Vagina (tissue), 2 donors: ENCODE measurements around the gene FKBP10. TPM values are rescaled to one million over a fixed set of nuclear protein-coding genes. Genes with fewer than 3 reads are reported as not detected.

Experiments used
- DNase-seq, 2 donors: peaks; one replicate each; pipeline ENCODE4 v3.0.0-alpha.2; 2017; ENCODE audit errors: extremely low spot score in 2 of 2
- H3K27ac ChIP-seq: fragments of 200-600 bp; sonication (generic); one replicate; pipeline ENCODE4 v1.5.1; 2019
- H3K27me3 ChIP-seq: fragments of 200-600 bp; sonication (generic); one replicate; pipeline ENCODE4 v1.5.1; 2019
- H3K36me3 ChIP-seq, 2 donors: fragments of 200-600 bp; sonication (generic); one replicate each; pipeline ENCODE4 v1.5.1; 2017 to 2019
- H3K4me1 ChIP-seq: fragments of 200-600 bp; sonication (generic); one replicate; pipeline ENCODE4 v1.5.1; 2019
- H3K4me3 ChIP-seq, 2 donors: fragments of 200-600 bp; sonication (generic); 1 replicate in 1 of 2; 2 replicates in 1 of 2; pipeline ENCODE4 v1.5.1; 2016 to 2019
- H3K9me3 ChIP-seq: fragments of 200-600 bp; sonication (generic); one replicate; pipeline ENCODE4 v1.5.1; 2019
- CTCF ChIP-seq, 3 experiments: fragments of 450-650 bp in 2 of 3; fragments of 200-600 bp in 1 of 3; sonication (generic) in 1 of 3; IDR thresholded peaks; one replicate each; pipeline ENCODE4 v1.5.1; 2017 to 2019; ENCODE audit warnings: antibody characterized with exemption in 3 of 3, mild to moderate bottlenecking in 2 of 3, moderate library complexity in 2 of 3
- POLR2A ChIP-seq, 2 donors: fragments of 450-650 bp; IDR thresholded peaks; one replicate each; pipeline ENCODE4 v1.6.1; 2017; ENCODE audit warnings: antibody characterized with exemption in 2 of 2, mild to moderate bottlenecking in 2 of 2, moderate library complexity in 2 of 2
- POLR2AphosphoS5 ChIP-seq, 2 donors: sonication (generic); formaldehyde crosslinking; IDR thresholded peaks; one replicate each; pipeline ENCODE4 v1.9.0; 2017; ENCODE audit warnings: antibody characterized with exemption in 2 of 2, mild to moderate bottlenecking in 2 of 2, low read depth in 1 of 2; ENCODE audit not compliant: insufficient read depth in 1 of 2
- intact Hi-C: fragments of 100-400 bp; cut with DNase I; formaldehyde crosslinking; loops from one replicate; pipeline ENCODE4 v1.15.1; 2023
- small RNA-seq: library from RNA; depleted of rRNA; stranded (forward); fragments of <200 nt; gene quantifications from one replicate; pipeline ENCODE3, GENCODE V24; 2016
- total RNA-seq: library from RNA; depleted of rRNA; stranded (reverse); fragments of >200 nt; gene quantifications from one replicate; pipeline ENCODE4 v1.2.3, GENCODE V29; 2016

FKBP10 gene
- total RNA-seq, 1 donor from 2014 or later = 53.5 TPM

- no peak for DNase-seq
- H3K4me3 ChIP-seq = no peak overlapping the region
- intact Hi-C loops = no loop called here
- H3K4me1 ChIP-seq = peaks cover 8% of the 10 kb centered on the region
- no peaks in the 10 kb centered on the region for H3K9me3 ChIP-seq
- H3K27ac ChIP-seq = no peak overlapping the region
- TF ChIP-seq CTCF (IDR thresholded peaks at IDR 0.05) (no peak), POLR2A (IDR thresholded peaks at IDR 0.05) (no peak), POLR2AphosphoS5 (IDR thresholded peaks at IDR 0.05; ENCODE audit: insufficient read depth in 1 of 2, low read depth in 1 of 2) (no peak)
- H3K36me3 ChIP-seq = peaks cover 0 to 48% of the 10 kb centered on the region in 2 donors
- no peaks in the 10 kb centered on the region for H3K27me3 ChIP-seq
Observed at GRCh38 chr17:41868568-41868967, 55.8 kb downstream of the FKBP10 start.

- DNase-seq = no peak
- Histone ChIP-seq H3K4me1 (no peaks in the 10 kb centered on the region), H3K9me3 (no peaks in the 10 kb centered on the region), H3K4me3 (no peak overlapping the region), H3K36me3 (peaks cover 0 to 56% of the 10 kb centered on the region in 2 donors), H3K27ac (no peak overlapping the region), H3K27me3 (no peaks in the 10 kb centered on the region)
- intact Hi-C loops = no loop called here
- TF ChIP-seq CTCF (IDR thresholded peaks at IDR 0.05) (no peak), POLR2AphosphoS5 (IDR thresholded peaks at IDR 0.05; ENCODE audit: insufficient read depth in 1 of 2, low read depth in 1 of 2) (no peak), POLR2A (IDR thresholded peaks at IDR 0.05) (no peak)
Observed at GRCh38 chr17:41869426-41869825, 56.6 kb downstream of the FKBP10 start.

- Histone ChIP-seq H3K9me3 (no peaks in the 10 kb centered on the region), H3K4me1 (no peaks in the 10 kb centered on the region), H3K27me3 (no peaks in the 10 kb centered on the region), H3K27ac (no peak overlapping the region), H3K4me3 (no peak overlapping the region), H3K36me3 (peaks cover 0 to 61% of the 10 kb centered on the region in 2 donors)
- no peak for TF ChIP-seq CTCF (IDR thresholded peaks at IDR 0.05)
- TF ChIP-seq POLR2A (IDR thresholded peaks at IDR 0.05) = no peak
- no peak for TF ChIP-seq POLR2AphosphoS5 (IDR thresholded peaks at IDR 0.05; ENCODE audit: insufficient read depth in 1 of 2, low read depth in 1 of 2)
- no peak for DNase-seq
- intact Hi-C loops = no loop called here
Observed at GRCh38 chr17:41870097-41870496, 57.3 kb downstream of the FKBP10 start.

GRCh38 chr17:41870627-41871026 is 57.8 kb downstream of the FKBP10 start:
- no peaks in the 10 kb centered on the region for H3K4me1 ChIP-seq
- no peak for TF ChIP-seq POLR2AphosphoS5 (IDR thresholded peaks at IDR 0.05; ENCODE audit: insufficient read depth in 1 of 2, low read depth in 1 of 2)
- no peak for TF ChIP-seq POLR2A (IDR thresholded peaks at IDR 0.05)
- TF ChIP-seq CTCF (IDR thresholded peaks at IDR 0.05) = no peak
- no peaks in the 10 kb centered on the region for H3K9me3 ChIP-seq
- H3K4me3 ChIP-seq = no peak overlapping the region
- H3K27me3 ChIP-seq = no peaks in the 10 kb centered on the region
- DNase-seq = no peak
- peaks cover 0 to 61% of the 10 kb centered on the region in 2 donors for H3K36me3 ChIP-seq
- intact Hi-C loops = no loop called here
- no peak overlapping the region for H3K27ac ChIP-seq

GRCh38 chr17:41871789-41872188 is 59.0 kb downstream of the FKBP10 start:
- no peak for DNase-seq
- Histone ChIP-seq H3K9me3 (no peaks in the 10 kb centered on the region), H3K36me3 (peaks cover 0 to 61% of the 10 kb centered on the region in 2 donors), H3K4me1 (no peaks in the 10 kb centered on the region), H3K4me3 (no peak overlapping the region), H3K27ac (no peak overlapping the region), H3K27me3 (no peaks in the 10 kb centered on the region)
- no peak for TF ChIP-seq CTCF (IDR thresholded peaks at IDR 0.05)
- TF ChIP-seq POLR2A (IDR thresholded peaks at IDR 0.05) = no peak
- TF ChIP-seq POLR2AphosphoS5 (IDR thresholded peaks at IDR 0.05; ENCODE audit: insufficient read depth in 1 of 2, low read depth in 1 of 2) = no peak
- intact Hi-C loops = no loop called here

Small RNAs within 50 kb of the gene (small RNA-seq; reads per million reads assigned to genes)
- gene AC125257.2 = not detected

Other genes starting within 250 kb of the FKBP10 start
- gene KRT9, start 240.9 kb upstream of the FKBP10 start, total RNA-seq = not detected
- gene KRT14, start 226.1 kb upstream of the FKBP10 start, total RNA-seq = 1,546 TPM
- gene KRT16, start 200.2 kb upstream of the FKBP10 start, total RNA-seq = 872 TPM
- gene KRT17, start 188.4 kb upstream of the FKBP10 start, total RNA-seq = 165 TPM
- gene EIF1, start 124.1 kb upstream of the FKBP10 start, total RNA-seq = 204 TPM
- not detected for gene GAST, start 100.7 kb upstream of the FKBP10 start, total RNA-seq
- 1.2 TPM for gene HAP1, start 78.4 kb upstream of the FKBP10 start, total RNA-seq
- gene JUP, start 26.3 kb upstream of the FKBP10 start, total RNA-seq = 589 TPM
- gene P3H4, start 1.1 kb upstream of the FKBP10 start, total RNA-seq = 11.5 TPM
- 71.5 TPM for gene NT5C3B, start 23.2 kb downstream of the FKBP10 start, total RNA-seq
- not detected for gene KLHL10, start 24.8 kb downstream of the FKBP10 start, total RNA-seq
- 15.2 TPM for gene KLHL11, start 52.4 kb downstream of the FKBP10 start, total RNA-seq
- gene ACLY, start 105.9 kb downstream of the FKBP10 start, total RNA-seq = 74.9 TPM
- gene ODAD4, start 117.6 kb downstream of the FKBP10 start, total RNA-seq = 1.7 TPM
- gene CNP, start 153.8 kb downstream of the FKBP10 start, total RNA-seq = 54.0 TPM
- gene DNAJC7, start 204.4 kb downstream of the FKBP10 start, total RNA-seq = 60.2 TPM
- gene NKIRAS2, start 207.1 kb downstream of the FKBP10 start, total RNA-seq = 28.7 TPM
- 0.49 TPM for gene C17orf113, start 237.6 kb downstream of the FKBP10 start, total RNA-seq